ENCODE data around the gene PABPC1L. TPM values are rescaled to one million over a fixed set of nuclear protein-coding genes. Genes with fewer than 3 reads are reported as not detected.
A peak's percentile ranks its signal among the peaks of the same experiment; 100 is the strongest.

PABPC1L gene
- total RNA-seq, 4 donors from 2014 or later, result 5.1 to 17.1 (median 10.3) TPM

DNA sequence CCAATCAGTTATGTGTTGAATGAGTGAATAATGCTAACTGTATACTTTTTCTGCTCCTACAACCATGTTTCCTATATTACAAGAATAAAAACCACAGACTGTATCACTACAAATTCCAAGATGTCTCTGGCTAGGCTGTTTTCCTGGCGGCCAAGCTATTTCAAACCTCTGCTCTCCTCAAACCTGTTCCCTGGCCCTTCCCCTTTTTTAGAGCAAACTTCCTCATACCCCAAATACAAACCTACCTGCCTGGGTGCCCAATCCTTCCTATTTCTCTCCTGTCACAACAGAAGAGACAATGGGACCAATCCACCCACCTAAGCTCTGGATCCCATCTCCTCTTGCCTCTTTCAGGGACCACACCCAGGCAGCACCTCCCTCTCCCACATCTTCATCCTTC, 42.9 kb downstream of the PABPC1L start:
- DNase-seq (ENCODE audit: low spot score) (no peak), ATAC-seq (ENCODE audit: low FRiP score) (no peak)
- TF ChIP-seq, protein P1, sequence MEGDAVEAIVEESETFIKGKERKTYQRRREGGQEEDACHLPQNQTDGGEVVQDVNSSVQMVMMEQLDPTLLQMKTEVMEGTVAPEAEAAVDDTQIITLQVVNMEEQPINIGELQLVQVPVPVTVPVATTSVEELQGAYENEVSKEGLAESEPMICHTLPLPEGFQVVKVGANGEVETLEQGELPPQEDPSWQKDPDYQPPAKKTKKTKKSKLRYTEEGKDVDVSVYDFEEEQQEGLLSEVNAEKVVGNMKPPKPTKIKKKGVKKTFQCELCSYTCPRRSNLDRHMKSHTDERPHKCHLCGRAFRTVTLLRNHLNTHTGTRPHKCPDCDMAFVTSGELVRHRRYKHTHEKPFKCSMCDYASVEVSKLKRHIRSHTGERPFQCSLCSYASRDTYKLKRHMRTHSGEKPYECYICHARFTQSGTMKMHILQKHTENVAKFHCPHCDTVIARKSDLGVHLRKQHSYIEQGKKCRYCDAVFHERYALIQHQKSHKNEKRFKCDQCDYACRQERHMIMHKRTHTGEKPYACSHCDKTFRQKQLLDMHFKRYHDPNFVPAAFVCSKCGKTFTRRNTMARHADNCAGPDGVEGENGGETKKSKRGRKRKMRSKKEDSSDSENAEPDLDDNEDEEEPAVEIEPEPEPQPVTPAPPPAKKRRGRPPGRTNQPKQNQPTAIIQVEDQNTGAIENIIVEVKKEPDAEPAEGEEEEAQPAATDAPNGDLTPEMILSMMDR (IDR thresholded peaks at IDR 0.05), result no peak

DNA sequence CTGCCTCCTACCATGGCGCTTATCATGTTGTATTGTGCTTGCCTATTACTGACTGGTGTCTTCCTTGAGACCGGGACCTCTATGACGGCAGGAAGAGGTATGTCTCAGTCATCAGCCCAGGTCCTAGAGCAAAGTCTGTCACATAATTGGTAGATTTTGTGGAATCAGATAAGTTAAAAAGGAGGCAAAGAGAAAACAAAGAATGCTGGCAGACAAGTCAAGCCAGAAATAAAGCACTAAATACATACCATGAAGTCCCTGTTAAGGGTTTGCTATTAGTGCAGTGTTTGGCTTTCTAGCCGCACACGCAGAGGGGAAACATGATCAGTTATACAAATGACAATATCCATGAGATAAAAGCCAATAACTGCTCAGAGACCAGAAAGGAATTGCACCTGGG, 44.4 kb downstream of the PABPC1L start:
- DNase-seq (ENCODE audit: low spot score) (no peak), ATAC-seq (ENCODE audit: low FRiP score) (no peak)
- TF ChIP-seq, protein P1 (IDR thresholded peaks at IDR 0.05), result no peak

DNA sequence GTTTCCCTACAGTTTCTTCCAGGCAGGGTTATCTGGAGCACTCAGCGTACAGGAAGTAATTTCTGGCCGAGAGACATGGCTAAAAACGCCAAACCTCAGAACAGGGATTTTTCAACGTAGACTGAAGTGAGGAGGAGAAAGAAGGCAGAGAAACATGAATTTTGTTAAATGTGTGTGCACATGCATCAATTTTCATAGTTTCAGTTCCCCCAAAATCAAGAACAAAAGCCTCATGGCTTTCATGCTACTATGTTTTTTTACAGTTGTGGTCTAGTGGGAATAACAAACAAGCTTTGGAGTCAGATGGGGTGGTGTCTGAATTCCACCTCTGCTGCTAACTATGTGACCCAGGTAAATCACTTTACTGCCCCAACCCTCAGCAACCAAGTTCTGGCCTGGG, 45.4 kb downstream of the PABPC1L start:
- ATAC-seq (ENCODE audit: low FRiP score) (no peak), DNase-seq (ENCODE audit: low spot score) (no peak)
- TF ChIP-seq, protein P1 (IDR thresholded peaks at IDR 0.05), result no peak

DNA sequence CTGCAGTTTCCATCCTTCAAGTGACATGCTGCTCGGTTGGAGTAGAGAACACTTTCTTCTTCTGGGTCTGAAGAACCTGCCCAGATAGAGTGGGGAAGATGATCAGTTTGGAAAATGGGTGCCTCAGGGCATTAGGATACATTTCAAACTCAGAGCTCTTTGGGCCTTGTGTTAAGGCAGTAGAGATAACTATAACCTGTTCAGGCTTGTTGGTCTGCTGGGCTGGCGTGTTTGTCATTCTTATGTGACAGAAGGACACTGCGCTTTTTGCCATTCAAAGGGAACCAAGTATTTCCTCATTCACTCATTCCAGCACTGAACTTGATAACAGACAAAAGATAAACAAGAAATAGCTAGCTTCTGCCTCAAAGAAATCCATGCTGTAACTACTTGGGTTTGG, 46.5 kb downstream of the PABPC1L start:
- ATAC-seq (ENCODE audit: low FRiP score) (no peak), DNase-seq (ENCODE audit: low spot score) (no peak)
- TF ChIP-seq, protein P1 (IDR thresholded peaks at IDR 0.05), result no peak

DNA sequence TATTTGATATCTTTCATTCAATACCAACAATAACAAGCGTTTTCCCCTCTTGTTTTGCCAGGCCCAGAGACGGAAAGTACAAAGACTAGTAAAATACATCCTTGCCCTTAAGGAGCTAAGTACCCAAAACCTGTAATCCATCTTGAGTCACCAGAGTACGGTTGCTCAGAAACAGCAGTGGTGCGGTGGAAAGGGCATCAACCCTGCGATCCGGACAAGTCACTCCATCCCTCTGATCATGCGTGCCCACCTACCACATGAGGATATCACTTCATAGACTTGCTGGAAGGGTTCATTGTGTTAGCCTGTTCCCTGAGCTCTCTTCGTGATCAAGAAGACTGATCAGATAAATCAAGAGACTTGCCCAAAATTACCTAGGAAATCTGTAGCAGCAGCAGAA, 48.4 kb downstream of the PABPC1L start:
- TF ChIP-seq, protein P1 (IDR thresholded peaks at IDR 0.05), result no peak
- ATAC-seq (ENCODE audit: low FRiP score), result no peak
- DNase-seq (ENCODE audit: low spot score), result no peak

DNA sequence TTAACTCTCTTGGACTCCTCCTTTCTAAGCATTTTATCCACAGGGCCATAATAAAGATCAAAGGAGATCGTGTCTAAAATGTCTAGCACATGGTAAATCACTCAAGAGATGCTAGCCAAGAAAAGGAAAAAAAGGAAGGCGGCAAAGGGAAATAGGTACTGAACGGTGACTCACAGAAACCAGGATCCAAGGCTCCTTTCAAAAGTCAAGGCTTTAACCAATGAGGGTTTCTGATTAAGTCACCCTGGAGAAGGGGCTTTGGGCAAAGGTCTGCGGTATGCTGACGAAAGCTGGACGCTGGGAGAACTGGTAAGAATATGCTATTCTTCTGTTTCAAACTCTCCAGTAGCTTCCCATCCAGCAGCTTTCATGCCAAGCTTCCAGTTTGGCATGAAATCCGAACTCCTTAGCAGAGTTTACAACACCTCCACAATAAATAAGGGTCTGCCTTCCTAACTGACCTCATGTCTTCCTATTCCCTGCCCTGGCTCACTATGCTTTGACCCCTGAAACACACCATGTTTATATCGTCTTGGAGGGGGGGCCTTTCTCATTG, 49.3 kb downstream of the PABPC1L start:
- ATAC-seq (ENCODE audit: low FRiP score) (peak; percentile 17), DNase-seq (ENCODE audit: low spot score) (no peak)
- TF ChIP-seq, protein P1 (IDR thresholded peaks at IDR 0.05), result no peak

DNA sequence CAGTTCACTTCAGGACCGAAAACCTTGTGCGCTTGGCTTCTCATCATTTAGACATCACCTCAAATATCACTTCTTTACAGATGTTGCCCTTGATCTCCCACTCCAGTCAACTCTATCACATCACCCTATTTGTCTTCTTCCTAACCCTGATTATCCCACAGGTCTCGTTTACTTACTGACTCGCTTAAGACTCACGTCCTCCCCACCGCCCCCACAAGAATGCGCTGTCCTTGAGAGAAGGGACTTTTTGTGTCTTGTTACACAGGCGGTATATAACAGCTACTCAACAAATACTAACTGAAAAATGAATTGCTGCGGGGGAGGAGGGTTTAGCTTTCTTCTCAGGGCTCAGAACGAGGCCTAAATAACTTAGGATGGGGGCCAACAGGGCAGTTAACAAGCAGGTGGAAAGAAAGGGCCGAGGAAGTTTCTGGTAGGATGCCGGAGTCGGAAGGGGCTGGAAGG, 49.8 kb downstream of the PABPC1L start:
- TF ChIP-seq, protein P1 (IDR thresholded peaks at IDR 0.05), result no peak
- ATAC-seq (ENCODE audit: low FRiP score) (peak; percentile 67), DNase-seq (ENCODE audit: low spot score) (peak; percentile 56)
